Measurements from ENCODE around the gene ALOX5. TPM values are rescaled to one million over a fixed set of nuclear protein-coding genes. Genes with fewer than 3 reads are reported as not detected.

ALOX5 gene
- polyA plus RNA-seq, 1 of the 3 experiments (the other 2 are of a cell fraction) = not detected

- Histone ChIP-seq H3F3A (replicated peaks; ENCODE audit: insufficient read depth) (no peaks in the 10 kb centered on the region), H3K27ac (ENCODE audit: low read depth in 2 of 2, low read length in 1 of 2) (no peak overlapping the region), H3K9ac (no peak overlapping the region), H3K9me2 (no peaks in the 10 kb centered on the region), H2AFZ (ENCODE audit: low read depth) (no peak overlapping the region), H3K4me2 (no peak overlapping the region), H3K36me3 (replicated peaks in 1 of 2; ENCODE audit: control insufficient read depth in 1 of 2, insufficient read depth in 2 of 2, low read length in 1 of 2) (no peaks in the 10 kb centered on the region), H3K27me3 (ENCODE audit: insufficient read depth) (peaks cover 8% of the 10 kb centered on the region; the same call in 1 of the 2 replicates), H3K4me3 (ENCODE audit: low read depth in 2 of 2, low read length in 1 of 2) (no peak overlapping the region), H3K9me3 (no peaks in the 10 kb centered on the region), H3K4me1 (ENCODE audit: control insufficient read depth in 1 of 2, insufficient read depth in 2 of 2, low read depth in 1 of 2, low read length in 1 of 2) (no peaks in the 10 kb centered on the region), H4K20me1 (ENCODE audit: insufficient read depth) (no peaks in the 10 kb centered on the region), H3K79me2 (ENCODE audit: insufficient read depth) (no peaks in the 10 kb centered on the region)
- no peak for DNase-seq
- ChIA-PET CTCF (no interaction called here), POLR2A (no interaction called here)
- 2% methylated on average over 5 of the region's 5 CpGs for WGBS (ENCODE audit: low lambda C conversion rate)
- TF ChIP-seq MEF2A (IDR thresholded peaks at IDR 0.05; ENCODE audit: borderline replicate concordance, low read depth) = no peak
- no peak for TF ChIP-seq GABPA (IDR thresholded peaks at IDR 0.05; ENCODE audit: low read depth)
- no peak for TF ChIP-seq TAF1 (IDR thresholded peaks at IDR 0.05; ENCODE audit: borderline replicate concordance, low read depth, low read length)
- TF ChIP-seq MXI1 (IDR thresholded peaks at IDR 0.05; ENCODE audit: low read depth, low read length) = no peak
- no peak for TF ChIP-seq GATA2 (CRISPR knock-in tag; IDR thresholded peaks at IDR 0.05)
- no peak for TF ChIP-seq TCF12 (IDR thresholded peaks at IDR 0.05)
- TF ChIP-seq FOXJ3 (CRISPR knock-in tag; IDR thresholded peaks at IDR 0.05) = no peak
- no peak for TF ChIP-seq REST (IDR thresholded peaks at IDR 0.05; ENCODE audit: low read depth, low read length)
- no peak for TF ChIP-seq IRF3 (IDR thresholded peaks at IDR 0.05; ENCODE audit: low read depth, low read length)
- TF ChIP-seq, protein P1, sequence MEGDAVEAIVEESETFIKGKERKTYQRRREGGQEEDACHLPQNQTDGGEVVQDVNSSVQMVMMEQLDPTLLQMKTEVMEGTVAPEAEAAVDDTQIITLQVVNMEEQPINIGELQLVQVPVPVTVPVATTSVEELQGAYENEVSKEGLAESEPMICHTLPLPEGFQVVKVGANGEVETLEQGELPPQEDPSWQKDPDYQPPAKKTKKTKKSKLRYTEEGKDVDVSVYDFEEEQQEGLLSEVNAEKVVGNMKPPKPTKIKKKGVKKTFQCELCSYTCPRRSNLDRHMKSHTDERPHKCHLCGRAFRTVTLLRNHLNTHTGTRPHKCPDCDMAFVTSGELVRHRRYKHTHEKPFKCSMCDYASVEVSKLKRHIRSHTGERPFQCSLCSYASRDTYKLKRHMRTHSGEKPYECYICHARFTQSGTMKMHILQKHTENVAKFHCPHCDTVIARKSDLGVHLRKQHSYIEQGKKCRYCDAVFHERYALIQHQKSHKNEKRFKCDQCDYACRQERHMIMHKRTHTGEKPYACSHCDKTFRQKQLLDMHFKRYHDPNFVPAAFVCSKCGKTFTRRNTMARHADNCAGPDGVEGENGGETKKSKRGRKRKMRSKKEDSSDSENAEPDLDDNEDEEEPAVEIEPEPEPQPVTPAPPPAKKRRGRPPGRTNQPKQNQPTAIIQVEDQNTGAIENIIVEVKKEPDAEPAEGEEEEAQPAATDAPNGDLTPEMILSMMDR (IDR thresholded peaks at IDR 0.05) = no peak
- no peak for TF ChIP-seq JUND (IDR thresholded peaks at IDR 0.05)
- no peak for TF ChIP-seq EZH2phosphoT487 (IDR thresholded peaks at IDR 0.05; ENCODE audit: borderline replicate concordance, low read depth)
- TF ChIP-seq TEAD4 (IDR thresholded peaks at IDR 0.05; ENCODE audit: borderline replicate concordance, insufficient read depth) = no peak
- no peak for TF ChIP-seq SMC3 (IDR thresholded peaks at IDR 0.05; ENCODE audit: low read depth, low read length)
- TF ChIP-seq RCOR1 (IDR thresholded peaks at IDR 0.05; ENCODE audit: low read length) = no peak
- TF ChIP-seq ELF1 (IDR thresholded peaks at IDR 0.05) = no peak
Observed at GRCh38 chr10:45386657-45387056, 12.6 kb downstream of the ALOX5 start.

Data from SK-N-SH (cell line).